GM12801 (cell line): ENCODE data around the gene LINC00305.

ENCODE experiments used
- CTCF ChIP-seq: IDR thresholded peaks from one replicate; pipeline ENCODE4 v1.5.1; 2011; ENCODE audit warnings: control low read depth; ENCODE audit not compliant: insufficient read length; ENCODE audit errors: extremely low read depth

The LINC00305 gene

GRCh38 chr18:64099244-64099643 is 49.6 kb downstream of the LINC00305 start:
- no peak for TF ChIP-seq CTCF

- TF ChIP-seq CTCF = no peak
Measured at GRCh38 chr18:64097497-64097896, 51.4 kb downstream of the LINC00305 start.

GRCh38 chr18:64095056-64095455 is 53.8 kb downstream of the LINC00305 start:
- TF ChIP-seq CTCF = no peak

GRCh38 chr18:64094210-64094609 is 54.7 kb downstream of the LINC00305 start:
- no peak for TF ChIP-seq CTCF

- TF ChIP-seq CTCF = no peak
Measured at GRCh38 chr18:64091526-64091925, 57.4 kb downstream of the LINC00305 start.

GRCh38 chr18:64090876-64091275 is 58.0 kb downstream of the LINC00305 start:
- no peak for TF ChIP-seq CTCF

- TF ChIP-seq CTCF = no peak
Measured at GRCh38 chr18:64083916-64084315, 65.0 kb downstream of the LINC00305 start.

GRCh38 chr18:64082513-64082912 is 66.4 kb downstream of the LINC00305 start:
- TF ChIP-seq CTCF = no peak
